HG03575 (cell line): ENCODE results near the gene SEMA4C.

Experiments used
- ATAC-seq: cut with Tn5 transposase; IDR thresholded peaks from one replicate; pipeline ENCODE4 v1.9.1; 2021; ENCODE audit not compliant: unreplicated experiment, insufficient number of reproducible peaks, low FRiP score; ENCODE audit errors: extremely low read depth

Gene SEMA4C

DNA sequence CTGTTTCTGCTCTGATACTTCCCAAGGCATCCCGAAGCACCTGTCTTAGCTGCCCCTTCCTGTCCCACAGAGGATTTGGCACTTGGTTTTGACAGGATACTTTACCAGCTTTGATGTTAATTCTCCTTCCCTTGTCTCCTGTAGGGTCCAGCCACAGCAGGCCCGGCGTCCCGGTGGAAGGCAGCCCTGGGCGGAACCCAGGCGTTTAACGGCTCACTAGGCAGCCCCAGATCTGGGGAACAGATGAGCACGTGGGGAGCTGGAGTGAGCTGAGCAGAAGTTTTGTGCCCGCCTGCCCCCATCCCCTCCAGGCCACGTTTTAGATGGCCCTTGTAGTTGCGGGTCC is 37.5 kb downstream of the SEMA4C start:
- ATAC-seq = no peak

DNA sequence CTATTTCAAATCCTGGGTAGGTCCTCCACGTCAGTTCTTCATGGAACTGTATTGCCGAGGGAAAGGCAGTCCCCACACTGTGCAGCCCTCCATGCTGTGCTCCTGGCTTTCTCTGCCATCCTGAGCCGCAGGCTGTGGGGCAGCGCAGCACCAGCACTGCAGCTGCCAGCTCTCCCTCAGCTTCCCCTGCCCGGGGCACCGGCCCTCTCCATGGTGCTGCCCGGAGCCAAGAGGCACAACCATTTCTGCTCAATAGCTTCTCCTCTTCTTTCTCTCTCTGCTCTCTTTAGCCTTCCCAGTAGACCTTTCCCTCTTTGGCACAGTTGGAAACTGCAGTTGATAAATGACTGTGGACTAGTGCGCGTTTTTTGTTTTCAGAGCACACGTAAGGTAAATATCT is 38.2 kb downstream of the SEMA4C start:
- ATAC-seq = no peak

DNA sequence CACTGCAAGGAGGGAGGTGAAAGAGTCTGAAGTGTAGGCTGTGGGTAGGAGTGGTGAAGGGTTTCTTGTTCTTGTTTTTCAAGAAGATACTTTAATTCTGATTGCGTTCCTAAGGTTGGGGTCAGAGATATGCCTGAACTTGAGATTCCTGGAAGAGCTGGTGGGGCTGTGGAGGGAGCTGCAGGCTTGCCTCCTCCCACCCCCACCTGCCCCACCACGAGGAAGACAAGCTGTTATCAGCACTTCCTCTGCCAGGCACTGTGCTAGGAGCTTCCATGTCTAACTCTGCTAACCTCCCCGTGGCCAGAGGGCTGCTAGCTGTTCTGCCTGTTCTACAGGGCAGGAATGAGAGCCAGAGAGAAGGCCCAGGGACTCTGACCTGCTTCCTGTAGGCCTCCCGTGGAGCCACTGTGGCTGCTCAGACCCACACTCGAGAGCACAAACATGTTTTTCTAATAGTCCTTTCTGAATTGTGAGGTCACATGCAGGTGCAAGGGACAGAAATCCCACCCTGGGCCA is 39.8 kb downstream of the SEMA4C start:
- ATAC-seq = no peak

DNA sequence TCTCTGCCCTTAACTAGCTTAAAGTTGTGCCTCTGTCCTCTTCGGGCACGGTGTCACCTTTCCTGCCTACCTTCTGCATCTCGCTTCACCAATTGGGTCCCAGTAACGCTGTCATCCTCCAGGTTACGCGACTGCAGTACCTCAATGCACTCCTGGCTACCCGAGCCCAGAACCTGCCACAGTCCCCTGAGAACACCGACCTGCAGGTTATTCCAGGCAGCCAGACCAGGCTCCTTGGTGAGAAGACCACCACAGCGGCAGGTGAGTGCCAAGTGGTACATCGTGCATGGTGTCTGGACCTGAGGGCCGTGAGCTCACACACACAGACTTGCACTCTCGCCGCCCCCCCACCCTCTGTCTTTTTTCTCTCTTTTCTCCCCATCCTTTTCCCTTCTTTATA is 41.0 kb downstream of the SEMA4C start:
- ATAC-seq = no peak

DNA sequence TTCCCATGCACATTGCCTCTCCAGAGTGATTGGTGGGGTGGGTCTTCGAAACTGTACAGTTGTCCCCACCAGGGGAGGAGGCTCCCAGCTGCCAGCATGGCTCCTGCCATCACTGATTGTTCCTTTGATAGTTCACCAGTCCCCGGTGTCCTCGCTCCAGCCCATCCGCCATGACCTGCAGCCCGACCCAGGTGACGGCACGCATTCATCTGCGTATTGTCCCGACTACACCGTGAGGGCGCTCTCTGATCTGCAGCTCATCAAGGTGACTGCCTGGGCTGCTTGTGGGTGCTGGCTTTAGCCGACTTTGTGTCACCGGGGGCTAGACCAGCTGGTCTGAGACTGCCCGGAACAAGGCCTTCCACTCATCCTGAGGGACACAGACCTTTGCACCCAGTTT is 41.4 kb downstream of the SEMA4C start:
- ATAC-seq = no peak

DNA sequence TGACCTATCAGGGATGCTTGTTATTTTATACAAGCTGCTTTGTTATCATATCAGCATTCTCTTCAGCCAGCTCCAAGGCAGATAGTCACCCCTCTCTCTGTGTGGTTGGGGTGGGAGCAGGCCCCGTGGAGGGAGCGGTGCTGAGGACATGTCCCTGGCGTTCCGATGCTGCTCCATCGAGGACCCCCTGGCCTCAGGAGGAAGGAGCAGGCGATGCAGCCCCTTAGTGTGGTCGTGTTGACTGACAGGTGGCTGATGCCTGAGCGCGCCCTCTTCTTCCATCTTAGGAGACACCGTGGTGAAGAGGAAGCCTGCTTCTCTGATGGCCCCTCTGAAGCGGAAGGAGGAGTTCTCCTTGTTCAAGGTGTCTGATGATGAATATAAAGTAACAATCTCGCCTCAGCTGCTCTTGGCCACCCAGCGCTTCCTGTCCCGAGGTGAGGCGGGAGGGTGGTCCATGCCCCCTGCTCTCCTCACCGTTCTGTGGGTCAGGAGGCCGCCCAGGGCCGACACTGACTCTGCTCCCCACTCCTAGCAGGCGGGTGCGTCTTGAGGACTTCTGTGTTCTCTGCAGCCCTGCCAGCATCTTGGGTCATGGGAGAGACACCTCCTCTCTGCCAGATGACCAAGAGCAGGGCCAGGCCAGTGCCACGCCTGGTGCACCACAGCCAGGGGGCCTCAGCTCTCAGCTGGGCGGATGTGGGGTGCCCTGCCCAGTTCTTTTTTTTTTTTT is 43.2 kb downstream of the SEMA4C start:
- ATAC-seq = no peak

DNA sequence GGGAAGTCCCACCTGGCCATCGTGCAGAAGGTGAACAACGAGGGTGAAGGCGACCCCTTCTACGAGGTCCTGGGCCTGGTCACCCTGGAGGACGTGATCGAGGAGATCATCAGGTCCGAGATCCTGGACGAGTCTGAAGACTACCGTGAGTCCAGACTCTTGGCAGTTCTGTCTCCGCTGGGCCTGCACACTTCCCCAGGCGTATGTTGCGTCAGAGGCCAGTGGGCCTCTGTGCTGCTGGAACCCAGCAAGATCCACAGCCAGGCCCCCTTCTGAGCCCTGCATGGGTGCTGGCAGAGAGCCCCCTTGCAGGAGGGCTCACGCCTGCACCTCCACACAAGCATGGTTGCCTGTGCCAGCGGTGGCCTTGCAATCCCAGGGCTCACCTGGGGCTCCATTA is 44.8 kb downstream of the SEMA4C start:
- no peak for ATAC-seq

DNA sequence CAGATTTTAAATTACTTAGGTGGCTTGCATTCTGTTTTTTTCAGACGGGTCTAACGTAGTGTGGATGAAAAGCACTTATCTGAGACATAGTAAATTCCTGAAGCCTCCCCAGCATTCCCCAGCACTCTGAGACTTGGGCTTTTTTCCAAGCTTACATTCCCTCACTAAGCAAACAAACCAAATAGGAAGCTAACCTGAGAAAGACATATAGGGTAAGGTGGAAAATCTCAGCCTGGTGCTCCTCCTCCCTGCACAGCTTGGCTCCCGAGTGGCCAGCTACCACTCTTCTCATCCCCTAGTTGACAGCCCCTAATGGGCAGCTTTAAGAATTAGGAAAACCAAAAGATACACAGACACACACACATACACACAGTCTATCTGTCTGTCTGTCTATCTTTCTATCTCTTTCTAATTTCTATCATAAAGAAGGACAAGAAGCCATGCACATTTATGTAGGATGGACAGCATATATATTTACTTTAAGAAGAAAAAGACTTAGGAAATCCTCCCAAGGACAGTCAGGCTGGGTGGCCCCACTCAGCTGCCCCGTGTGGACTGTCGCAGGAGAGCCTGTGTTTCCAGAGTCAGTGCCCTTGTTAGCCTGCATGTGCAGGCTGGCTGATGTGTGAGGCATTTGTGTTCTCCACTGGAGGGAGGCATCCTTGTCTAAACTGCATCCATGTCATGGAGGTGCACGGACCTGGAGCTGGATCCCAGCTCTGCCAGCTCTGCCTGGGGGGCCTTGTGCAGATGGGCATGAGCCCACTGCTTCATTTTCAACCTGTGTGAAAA is 45.6 kb downstream of the SEMA4C start:
- no peak for ATAC-seq

DNA sequence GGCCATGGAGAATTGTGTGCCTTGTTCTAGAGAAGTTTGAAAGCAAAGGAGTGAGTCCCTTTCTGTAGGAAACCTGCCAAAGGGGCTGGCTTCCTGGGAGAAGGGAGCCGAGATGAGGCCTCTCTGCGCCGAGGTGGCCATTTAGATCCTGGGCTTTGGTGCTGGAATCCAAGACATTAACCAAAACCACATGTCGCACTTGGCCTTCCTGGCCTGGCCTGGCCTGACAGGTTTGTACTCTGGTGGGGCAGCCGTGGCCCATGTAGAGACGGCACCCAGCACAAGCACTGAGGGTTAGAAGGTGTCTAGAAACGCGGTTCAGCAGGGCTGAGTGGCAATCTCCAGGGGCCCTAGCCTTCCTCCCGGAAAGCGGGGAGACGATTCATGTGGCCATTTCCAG is 46.7 kb downstream of the SEMA4C start:
- no peak for ATAC-seq

DNA sequence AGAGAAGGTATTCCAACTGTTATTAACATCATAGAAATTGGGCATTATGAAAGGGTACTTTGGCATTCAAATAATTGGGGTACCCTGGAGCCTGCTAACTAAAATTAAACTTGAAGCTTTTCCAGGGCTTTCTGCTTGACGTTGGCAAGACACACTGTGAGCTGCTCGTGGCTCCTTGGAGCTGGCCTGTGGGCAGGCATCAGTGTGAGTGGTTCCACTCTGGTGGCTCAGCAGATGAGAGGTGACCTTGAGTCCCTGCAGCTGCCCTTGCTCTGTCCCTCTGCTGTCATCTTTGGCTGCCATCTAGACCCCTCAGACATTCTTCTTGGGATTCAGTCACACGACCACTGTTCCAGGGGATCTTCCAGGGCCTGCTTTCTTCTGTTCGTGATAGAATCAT is 47.1 kb downstream of the SEMA4C start:
- no peak for ATAC-seq

DNA sequence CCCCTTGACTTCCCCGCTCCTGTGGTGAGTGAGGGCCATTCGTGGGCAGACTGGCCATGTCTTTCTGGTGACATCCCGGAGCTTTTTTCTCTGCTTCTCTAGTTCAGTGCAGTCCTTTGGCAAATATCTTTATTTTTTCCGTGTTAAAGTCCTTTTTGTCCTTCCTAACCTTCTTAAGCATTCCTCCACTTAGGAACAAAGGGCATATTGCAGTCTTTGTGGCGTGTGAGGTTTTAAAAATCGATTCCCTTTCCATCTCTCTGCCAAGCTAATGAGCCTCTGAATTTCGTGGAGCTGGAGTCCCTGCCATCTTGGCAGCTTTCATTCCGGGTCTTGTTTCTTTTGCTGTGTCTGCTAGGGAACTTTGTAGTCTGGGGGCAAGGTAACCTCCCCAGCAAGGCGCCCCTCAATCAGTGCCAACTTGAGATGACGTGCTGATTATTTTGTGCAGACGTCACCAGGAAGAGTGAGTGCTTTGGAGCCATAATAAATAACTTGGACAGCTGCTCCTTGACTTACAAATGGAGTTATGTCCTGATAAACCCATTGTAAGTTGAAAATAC is 48.7 kb downstream of the SEMA4C start:
- ATAC-seq = no peak

DNA sequence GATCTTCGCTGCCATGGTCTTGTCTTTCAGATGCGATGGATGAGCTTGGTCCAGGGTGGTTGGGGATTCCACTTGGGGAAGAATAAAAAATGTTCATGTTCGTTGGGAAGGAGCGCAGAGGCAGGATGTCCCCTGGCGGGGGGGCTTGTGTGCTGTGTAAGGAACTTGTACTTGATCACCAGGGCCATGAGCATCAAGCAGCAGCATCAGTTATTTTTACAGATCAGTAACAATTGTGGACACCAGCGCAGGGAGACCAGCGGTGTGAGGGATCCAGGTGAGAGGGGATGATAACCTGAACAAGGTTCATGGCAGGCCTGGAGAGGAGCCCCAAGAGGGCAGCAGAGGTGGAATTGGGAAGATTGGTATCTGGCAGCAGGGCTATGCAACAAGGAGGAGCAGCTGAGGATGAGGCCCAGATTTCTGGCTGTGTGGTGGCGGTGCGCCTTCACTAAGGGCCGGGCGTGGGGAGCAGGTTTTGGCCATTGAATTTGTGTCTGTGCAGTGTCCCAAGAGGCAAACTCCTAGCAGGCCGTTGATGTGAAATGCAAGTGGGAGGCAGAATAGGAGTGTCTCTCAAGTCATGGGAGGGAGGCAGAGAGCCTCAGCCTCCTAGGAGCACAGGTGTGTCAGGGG is 49.9 kb downstream of the SEMA4C start:
- no peak for ATAC-seq

DNA sequence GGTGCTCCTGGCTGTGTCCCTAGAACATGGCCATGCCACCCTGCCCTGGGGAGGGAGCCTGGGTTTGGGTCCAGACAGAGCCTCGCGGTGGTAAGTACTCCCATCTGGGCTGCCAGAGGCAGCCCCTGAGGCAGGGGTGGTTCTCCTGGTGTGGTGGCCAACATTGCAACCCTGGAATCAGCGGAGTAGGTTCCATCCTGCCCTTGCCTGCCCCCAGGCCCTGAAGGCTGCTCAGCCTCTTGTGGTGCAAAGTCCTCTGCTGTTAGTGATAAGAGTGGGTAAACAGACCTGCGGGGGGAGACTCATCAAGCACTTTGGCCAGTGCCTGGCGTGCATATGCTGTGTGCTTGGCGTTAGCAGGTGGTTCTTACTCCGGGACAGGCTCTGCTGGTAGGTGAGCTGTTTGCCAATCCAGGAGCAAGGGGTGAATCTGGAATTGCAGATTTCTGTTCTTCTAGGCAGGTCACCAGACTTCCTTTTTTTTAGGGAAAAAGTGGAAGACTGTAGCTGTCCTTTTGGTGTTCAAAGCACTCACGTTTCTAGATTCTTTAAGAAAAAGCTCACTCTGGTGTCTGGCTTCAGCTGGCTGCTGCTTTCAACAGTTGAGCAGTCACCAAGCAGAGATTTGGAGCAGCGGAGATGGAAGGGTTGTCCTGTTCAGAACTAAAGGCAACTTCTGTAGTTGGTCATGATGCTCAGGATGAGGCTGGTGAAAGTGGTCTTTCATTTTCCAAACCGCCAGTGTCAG is 50.6 kb downstream of the SEMA4C start:
- ATAC-seq = no peak

DNA sequence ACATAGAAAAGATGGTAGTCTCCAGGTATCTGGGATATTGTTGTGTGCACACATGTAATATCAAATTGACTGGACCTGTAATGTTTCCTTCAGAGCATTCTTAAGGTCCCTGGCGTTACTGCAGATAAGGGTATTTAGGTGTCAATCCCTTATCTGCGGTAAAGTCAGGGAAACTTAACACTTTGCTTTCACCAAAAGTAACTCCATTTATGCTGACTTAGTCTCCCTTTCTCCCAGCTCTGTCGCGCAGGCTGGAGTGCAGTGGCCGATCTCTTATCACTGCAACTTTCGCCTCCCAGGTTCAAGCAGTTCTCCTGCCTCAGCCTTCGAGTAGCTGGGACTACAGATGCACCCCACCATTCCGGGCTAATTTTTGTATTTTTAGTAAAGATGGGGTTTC is 52.0 kb downstream of the SEMA4C start:
- no peak for ATAC-seq

DNA sequence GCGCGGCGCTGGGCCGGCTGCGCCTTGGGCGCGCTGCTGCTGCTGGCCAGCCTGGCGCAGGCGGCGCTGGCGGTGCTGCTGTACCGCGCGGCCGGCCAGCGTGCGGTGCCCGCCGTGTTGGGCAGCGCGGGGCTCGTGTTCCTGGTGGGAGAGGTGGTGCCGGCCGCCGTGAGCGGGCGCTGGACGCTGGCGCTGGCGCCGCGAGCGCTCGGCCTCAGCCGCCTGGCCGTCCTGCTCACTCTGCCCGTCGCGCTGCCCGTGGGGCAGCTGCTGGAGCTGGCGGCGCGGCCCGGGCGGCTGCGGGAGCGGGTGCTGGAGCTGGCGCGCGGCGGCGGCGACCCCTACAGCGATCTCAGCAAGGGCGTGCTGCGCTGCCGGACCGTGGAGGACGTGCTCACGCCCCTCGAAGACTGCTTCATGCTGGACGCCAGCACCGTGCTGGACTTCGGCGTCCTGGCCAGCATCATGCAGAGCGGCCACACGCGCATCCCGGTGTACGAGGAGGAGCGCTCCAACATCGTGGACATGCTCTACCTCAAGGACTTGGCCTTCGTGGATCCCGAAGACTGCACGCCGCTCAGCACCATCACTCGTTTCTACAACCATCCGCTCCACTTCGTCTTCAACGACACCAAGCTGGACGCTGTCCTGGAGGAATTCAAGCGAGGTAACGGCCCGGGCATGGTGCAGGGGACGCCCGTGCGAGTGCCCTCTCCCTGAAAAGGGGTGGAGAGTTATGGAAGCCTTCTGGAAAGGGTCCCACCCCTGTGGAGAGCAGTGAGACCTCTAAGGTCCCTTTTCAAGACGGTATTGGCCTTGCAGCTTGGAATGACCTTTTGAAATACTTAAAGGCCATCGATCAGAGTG is 52.8 kb downstream of the SEMA4C start:
- ATAC-seq = no peak

DNA sequence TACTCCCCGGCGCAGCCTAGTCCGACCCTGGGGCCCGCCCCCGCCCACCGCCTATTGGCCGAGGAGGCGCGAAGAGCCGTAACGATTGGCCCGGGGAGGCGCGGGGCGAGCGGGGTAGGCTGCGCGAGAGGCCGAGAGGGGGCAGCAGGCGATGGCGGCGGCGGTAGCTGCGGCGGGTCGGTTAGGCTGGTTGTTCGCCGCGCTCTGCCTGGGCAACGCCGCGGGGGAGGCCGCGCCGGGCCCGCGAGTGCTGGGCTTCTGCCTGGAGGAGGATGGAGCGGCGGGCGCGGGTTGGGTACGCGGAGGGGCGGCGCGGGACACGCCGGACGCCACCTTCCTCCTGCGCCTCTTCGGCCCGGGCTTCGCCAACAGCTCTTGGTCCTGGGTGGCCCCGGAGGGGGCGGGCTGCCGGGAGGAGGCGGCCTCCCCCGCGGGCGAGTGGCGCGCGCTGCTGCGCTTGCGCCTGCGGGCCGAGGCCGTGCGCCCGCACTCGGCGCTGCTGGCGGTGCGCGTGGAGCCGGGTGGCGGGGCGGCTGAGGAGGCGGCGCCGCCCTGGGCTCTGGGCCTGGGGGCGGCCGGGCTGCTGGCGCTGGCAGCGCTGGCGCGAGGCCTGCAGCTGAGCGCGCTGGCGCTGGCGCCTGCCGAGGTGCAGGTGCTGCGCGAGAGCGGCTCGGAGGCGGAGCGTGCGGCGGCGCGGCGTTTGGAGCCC is 53.6 kb downstream of the SEMA4C start, which contains the start of gene CNNM3:
CNNM3 (plus strand) TSS at position 142 of the 709 bp plus-strand sequence; CDS start at position 152, 10 bp downstream.
- peak; percentile 41 for ATAC-seq

DNA sequence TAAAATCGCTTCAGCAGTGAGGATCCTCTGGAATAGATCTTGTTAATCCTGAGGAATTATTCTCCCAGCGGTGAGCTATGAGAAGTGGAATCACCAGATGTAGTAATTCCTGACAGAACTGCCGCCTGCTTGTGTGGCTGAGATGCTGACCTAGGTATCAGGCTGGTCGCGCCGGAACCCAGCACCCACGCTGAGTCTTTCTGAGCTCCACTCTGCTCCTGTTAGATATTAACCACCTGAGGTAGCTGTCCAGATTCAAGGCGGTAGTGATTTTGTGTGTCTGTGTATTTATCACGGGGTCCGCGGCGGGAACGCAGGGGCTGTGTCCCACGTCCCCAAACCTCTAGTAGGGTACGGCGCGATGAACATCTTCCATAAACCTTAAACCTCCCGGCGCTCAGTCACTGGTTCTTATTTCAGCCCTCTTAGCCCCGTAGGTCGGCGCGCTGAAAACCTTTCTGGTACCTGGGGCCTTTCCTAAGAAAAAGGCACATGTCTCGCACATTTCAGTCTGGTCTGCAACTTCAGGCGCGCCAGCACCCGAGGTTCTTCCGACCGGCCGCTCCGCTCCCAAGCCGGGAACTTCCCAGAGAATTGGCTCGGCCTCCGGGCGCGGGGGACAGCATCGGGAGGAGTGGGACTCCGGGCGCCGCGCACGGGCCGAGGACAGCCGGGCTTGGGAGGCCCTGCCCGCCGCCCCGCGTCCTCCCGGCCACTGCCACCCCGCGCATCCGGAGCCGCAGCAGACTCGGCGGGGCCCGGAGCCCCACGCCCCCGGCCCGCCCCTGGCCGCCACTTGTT is 54.4 kb downstream of the SEMA4C start:
- ATAC-seq = no peak
